A549 treated with GW870086 at 1 μM for 4 hours (cell line): ENCODE results near the gene CTNND2. TPM values are rescaled to one million over a fixed set of nuclear protein-coding genes. Genes with fewer than 3 reads are reported as not detected.

ENCODE experiments used
- total RNA-seq: library from RNA; stranded (reverse); fragments of 200-300 nt; extraction: Qiagen RNA extraction; gene quantifications from 5 replicates; pipeline ENCODE4 v1.2.3, GENCODE V29; 2022; ENCODE audit warnings: low read depth

CTNND2 gene, protein sequence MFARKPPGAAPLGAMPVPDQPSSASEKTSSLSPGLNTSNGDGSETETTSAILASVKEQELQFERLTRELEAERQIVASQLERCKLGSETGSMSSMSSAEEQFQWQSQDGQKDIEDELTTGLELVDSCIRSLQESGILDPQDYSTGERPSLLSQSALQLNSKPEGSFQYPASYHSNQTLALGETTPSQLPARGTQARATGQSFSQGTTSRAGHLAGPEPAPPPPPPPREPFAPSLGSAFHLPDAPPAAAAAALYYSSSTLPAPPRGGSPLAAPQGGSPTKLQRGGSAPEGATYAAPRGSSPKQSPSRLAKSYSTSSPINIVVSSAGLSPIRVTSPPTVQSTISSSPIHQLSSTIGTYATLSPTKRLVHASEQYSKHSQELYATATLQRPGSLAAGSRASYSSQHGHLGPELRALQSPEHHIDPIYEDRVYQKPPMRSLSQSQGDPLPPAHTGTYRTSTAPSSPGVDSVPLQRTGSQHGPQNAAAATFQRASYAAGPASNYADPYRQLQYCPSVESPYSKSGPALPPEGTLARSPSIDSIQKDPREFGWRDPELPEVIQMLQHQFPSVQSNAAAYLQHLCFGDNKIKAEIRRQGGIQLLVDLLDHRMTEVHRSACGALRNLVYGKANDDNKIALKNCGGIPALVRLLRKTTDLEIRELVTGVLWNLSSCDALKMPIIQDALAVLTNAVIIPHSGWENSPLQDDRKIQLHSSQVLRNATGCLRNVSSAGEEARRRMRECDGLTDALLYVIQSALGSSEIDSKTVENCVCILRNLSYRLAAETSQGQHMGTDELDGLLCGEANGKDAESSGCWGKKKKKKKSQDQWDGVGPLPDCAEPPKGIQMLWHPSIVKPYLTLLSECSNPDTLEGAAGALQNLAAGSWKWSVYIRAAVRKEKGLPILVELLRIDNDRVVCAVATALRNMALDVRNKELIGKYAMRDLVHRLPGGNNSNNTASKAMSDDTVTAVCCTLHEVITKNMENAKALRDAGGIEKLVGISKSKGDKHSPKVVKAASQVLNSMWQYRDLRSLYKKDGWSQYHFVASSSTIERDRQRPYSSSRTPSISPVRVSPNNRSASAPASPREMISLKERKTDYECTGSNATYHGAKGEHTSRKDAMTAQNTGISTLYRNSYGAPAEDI (N-terminal part only)
- not detected in 5 replicates for total RNA-seq

GRCh38 chr5:11904265-11904906 is at the start of gene CTNND2:
Gene CTNND2 (minus strand): TSS chr5:11904446. CDS start chr5:11903853, 593 bp downstream.

